ELR (cell line): ENCODE data around the gene EFCAB9.

Experiments
- DNase-seq: peaks from one replicate; pipeline ENCODE4 v3.0.0-alpha.2; 2015; ENCODE audit warnings: low read depth

The EFCAB9 gene

DNA sequence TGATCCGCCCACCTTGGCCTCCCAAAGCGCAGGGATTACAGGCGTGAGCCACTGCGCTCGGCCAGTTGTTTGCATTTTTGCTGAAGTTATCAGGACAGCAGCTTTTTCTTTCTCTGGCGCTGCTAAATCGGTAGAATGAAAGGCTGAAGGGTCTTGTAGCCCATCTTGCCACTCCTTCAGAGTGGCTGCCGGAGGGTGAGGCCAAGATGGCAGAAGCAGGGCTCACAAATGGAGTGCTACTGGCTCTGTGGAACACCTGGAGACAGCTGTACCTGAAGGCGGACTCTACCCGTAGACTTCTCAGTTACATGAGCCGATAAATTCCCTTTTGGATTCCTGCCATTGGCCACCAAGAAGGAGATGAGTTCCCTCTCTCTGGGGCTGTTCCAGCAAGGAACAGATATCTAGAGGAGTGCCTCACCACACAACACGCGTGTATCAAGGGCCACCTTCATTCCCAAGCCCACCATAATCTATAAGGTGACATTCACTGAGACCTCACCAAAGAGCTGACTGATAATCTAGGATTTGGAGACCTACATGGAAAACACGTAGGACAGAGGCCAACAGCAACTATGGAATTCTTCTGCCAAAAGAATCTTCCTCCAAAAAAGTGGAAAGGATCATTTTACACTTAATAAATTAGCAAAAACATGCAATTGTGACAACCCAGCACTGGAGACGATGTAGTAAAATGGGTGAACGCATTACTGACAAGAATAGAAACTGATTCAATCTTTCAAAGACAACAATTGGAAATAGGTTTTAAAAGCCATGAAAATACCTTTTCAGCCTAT, 27.7 kb upstream of the EFCAB9 start:
- DNase-seq: no peak

DNA sequence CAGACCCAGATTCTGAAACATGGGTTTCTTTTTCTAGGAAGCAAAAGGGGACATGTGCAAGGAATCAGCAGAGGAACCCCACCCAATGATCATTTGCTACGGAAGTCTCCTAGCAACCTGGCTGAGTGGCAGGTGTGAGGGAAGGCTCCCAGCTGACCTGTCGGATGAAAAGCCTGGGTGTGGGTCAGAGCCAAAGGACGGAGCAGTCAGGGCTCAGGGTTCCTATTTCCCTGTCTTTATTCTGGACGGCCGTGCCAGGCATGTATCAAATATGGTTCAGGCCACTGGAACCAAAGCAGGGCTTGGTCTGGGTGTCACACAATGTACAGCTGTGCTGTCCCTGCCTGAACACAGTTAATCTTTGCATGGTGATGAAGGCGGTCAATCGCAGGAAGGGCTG, 26.1 kb upstream of the EFCAB9 start:
- no peak for DNase-seq

GRCh38 chr5:172168311-172168710, 25.7 kb upstream of the EFCAB9 start:
- DNase-seq: no peak

DNA sequence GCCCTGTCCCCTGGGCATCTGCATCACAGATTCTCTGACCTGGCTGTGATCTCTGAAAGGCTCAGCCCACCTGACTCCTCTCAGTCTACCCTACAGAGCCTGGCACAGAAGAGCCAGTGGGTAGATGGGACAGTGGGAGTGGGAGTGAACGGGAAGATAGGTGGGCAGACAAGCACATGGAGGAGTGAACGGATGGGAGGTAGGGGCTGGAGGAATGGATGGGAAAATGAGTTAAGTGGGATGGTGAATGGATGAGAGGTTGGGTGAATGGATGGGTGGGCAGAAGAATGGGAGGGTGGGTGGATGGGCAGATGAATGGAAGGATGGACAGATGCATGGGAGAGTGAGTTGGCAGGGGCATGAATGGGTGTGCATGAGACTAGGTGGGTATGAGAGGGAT, 24.8 kb upstream of the EFCAB9 start:
- DNase-seq: no peak

- no peak for DNase-seq
Observed at GRCh38 chr5:172170251-172170701, 23.7 kb upstream of the EFCAB9 start.

GRCh38 chr5:172171118-172171517, 22.9 kb upstream of the EFCAB9 start:
- DNase-seq: no peak

DNA sequence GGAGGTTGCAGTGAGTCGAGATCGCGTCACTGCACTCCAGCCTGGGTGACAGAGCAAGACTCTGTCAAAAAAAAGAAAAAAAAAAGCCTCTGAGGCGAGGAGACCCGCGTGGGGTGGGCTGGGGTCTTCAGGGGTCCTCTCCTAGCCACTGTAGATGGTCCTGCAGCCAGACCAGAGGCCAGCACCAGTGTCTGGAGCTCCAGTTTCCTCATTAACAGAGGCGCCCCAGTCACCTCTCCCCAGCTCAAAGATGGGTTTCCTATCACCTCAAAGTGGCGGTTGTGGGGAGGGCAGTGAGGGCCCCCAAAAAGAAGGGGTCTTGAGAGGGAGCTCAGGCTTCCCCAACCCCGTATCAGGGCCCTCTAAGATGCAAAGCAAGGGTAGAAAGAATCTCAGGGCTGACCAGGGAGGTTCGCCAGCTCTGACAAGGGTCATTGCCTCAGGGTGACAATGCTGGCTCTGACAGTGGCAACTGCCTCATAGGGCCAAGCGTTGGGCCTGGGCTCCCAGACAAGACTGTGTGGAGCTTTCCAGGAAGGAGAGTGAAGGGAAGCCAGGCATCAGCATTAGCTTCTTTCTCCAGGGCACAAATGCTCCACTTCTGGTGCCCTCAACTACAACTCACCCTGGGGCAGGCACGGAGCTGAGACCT, 20.9 kb upstream of the EFCAB9 start:
- peak; percentile 68 for DNase-seq

DNA sequence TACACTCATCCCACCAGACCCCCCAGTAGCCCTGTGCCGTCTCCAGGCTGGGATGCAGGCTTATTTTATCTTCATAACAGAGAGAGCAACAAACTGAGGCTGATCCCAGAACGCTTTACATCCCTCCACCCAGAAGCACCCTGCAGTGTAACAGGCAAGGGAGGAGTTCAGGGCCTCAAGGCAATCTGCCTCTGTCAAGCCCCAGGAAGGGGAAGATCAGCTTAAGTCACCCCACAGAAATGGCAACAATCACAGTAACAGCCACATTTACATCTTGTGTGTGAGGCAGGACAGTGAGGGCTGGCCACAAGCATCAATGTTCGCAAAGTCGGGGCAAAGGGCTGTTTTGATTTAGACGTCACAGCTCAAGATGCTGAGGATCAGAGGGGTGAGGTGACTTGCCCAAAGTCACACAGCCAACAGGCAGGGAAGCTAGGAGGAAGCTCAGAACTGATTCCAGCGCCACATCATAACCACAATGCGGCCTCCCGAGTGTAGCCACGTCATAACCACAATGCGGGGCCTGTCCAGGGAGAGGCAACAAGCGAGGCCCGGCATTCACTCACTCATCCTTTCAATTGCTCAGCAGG, 20.3 kb upstream of the EFCAB9 start:
- peak; percentile 98 for DNase-seq

DNA sequence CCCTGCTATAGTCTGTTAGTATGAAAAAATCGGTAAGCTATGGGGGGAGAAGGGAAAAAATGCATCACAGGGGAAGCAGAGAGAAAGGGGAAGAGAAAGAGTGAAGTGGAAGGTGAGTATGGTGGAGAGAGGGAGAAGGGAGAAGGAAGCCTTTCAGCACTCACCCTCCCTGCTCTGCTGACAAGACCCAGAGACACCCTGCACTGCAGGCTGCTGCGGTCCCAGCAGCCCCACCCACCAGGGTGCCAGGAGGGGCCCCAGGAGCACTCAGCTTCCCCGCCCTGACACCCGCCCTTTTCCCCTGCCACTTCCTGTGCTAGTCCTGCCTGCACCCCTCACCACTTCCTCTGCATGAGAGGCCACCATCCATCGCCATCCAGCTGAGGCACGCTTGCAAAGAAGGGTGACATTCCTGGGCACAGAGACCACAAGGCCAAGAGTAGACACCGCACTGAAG, 18.7 kb upstream of the EFCAB9 start:
- DNase-seq: peak; percentile 31

DNA sequence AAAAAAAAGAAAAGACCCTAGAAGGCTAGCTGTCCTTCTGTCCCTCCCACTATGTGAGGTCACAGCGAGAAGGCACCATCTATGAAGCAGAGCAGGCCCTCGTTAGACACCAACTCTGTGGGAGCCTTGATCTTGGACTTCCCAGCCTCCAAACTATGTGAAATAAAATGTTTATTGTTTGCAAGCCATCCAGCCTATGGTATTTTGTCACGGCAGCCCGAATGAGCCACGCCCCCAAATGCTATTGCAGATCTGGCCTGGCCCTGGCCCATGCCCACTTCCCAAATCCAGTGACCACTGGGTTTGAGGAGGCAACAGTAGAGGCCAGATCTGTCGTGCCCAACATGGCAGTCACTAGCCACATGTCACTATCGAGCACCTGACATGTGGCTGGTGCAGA, 16.8 kb upstream of the EFCAB9 start:
- DNase-seq: no peak

DNA sequence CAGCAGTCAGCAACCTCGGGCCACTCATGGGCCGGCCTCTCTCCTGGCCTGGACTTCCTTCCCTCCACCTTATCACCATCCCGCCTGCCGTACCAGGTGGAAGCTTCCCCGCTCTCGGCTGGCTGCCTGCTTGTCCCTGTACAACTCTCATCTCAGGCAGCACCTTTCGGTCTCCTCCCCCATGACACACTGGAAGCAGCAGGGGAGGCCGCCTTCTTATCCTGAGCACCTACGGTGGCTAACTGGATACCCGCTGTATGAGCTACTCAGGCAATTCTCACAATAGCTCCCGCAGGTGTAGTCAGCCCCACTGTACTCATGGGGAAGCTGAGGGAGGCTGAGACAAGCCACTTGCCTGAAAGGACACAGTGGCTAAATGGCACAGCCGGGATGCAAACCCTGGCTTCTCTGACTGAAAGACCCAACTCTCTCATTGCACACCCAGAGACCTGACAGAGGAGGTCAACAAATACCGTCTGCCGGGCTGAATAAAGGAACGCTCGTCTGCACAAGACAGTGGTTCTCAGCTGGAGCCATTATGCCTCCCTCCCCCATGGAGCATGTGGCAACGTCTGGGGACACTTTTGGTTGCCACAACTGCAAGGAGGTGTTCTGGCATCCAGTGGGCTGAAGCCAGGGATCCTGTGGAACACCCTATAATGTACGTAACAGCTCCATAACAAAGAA, 15.5 kb upstream of the EFCAB9 start:
- no peak for DNase-seq

DNA sequence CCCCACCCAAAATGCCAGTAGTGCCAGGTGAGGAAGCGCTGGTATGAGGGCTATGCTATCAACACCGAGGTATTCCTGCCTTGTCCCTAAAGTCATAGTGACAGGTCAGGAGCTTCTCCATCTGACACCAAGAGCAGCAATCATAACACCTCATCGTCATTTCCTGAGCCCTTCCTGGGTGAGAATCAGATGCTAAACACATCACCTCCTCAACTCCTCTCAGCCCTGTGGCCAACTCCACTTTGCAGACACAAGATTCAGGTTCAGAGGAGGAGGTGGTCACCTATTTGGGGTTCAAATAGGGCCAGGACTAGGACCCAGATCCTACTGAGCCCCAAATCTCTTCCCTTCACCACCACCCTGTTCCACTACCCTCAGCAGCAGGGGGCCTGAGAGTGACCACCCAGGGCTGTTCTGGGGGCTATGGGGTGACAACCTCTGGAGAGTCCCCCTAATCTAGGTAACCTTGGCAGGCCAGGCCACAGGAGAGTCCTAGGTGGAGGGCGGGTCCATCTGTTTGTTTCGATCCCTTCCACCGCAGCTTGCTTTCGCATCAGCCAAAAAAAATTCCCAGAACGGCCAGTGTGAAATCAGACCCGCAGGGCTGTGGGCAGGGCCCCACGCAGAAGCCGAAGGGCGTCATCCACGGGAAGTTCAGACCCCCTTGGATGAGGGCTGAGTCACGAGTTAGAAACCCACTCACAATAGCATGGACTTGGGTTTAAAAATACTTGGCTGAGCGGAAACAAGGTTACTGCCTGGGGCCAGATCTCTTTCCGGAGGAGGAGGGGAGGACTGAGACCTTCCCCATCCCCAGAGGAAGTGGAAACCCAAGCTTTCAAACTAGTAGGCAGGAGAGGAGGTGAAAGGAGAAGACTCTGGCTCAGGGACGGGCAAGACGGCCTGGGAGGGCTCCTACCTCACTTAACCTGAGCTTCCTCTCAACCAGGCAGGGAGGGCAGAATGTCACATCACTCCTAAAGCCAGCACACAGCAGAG, 14.7 kb upstream of the EFCAB9 start:
- DNase-seq: peak; percentile 53

GRCh38 chr5:172180936-172181335, 13.0 kb upstream of the EFCAB9 start:
- no peak for DNase-seq

DNA sequence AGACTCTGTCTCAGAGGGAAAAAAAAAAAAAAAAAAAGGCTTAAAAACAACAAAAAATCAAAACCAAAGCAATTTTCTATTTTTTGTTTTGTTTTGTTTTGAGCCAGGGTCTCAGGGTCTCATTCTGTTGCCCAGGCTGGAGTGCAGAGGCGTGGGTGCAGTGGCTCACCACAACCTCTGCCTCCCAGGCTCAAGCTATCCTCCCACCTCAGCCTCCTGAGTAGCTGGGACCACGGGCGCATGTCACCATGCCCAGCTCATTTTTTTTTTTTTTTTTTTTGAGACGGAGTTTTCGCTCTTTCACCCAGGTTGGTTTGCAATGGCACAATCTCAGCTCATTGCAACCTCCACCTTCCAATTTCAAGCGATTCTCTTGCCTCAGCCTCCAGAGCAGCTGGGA, 11.7 kb upstream of the EFCAB9 start:
- DNase-seq: no peak

DNA sequence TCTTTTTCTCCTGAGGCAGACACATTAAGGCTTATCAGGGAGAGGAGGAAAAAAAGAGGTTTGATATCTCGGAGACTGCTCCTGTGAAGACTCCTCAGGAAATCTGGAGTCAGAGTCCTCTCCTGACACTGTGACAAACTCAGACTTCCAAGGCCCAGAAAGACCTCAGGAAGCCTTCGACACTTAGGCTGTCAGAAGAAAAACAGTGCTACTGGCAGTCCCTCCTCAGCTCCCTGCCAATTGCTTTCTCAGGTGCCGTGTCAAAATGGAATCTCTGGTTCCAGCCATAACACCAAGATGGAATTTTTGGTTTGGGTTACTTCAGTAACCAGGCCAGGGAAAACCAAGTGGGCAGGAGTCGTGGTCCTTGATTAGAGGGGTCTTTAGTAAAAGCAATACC, 10.1 kb upstream of the EFCAB9 start:
- DNase-seq: no peak

GRCh38 chr5:172185096-172185461, 8.9 kb upstream of the EFCAB9 start:
- DNase-seq: no peak

DNA sequence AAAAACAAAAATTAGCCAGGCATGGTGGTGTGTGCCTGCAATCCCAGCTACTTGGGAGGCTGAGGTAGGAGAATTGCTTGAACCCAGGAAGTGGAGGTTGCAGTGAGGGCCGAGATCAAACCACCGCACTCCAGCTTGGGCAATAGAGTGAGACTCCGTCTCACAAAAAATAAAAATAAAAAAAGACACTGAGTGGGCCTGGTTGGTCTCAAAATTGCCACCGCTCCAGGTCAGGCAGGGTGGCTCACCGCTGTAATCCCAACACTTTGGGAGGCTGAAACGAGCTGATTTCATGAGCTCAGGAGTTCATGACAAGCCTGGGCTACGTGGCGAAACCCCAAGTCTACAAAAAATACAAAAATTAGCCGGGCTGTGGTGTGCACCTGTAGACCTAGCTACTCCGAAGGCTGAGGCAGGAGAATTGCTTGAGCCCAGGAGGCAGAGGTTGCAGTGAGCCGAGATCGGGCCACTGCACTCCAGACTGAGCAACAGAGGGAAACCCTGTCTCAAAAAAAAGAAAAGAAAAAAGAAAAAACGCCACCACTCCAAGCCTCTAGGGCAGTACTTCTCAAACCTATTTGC, 7.8 kb upstream of the EFCAB9 start:
- DNase-seq: no peak

GRCh38 chr5:172187118-172188032, 6.6 kb upstream of the EFCAB9 start:
- peak; percentile 93 for DNase-seq

- peak; percentile 93 for DNase-seq
Observed at GRCh38 chr5:172188033-172188892, 5.7 kb upstream of the EFCAB9 start, which contains the start of gene STK10. STK10 (minus strand) TSS chr5:172188224; CDS start chr5:172188042, 182 bp downstream.
